Measurements from ENCODE around the gene SLC27A4. TPM values are rescaled to one million over a fixed set of nuclear protein-coding genes. Genes with fewer than 3 reads are reported as not detected.

Gene SLC27A4
- total and polyA plus RNA-seq, 4 donors = 6.8 to 29.7 (median 24.2) TPM

GRCh38 chr9:128344931-128345605, 4.7 kb downstream of the SLC27A4 start:
- peaks cover 6 to 57% (median 15%) of the 10 kb centered on the region in 4 donors for H3K36me3 ChIP-seq (ENCODE audit: control insufficient read depth in 4 of 4, insufficient read depth in 4 of 4, low read length in 4 of 4)
- no peak overlapping the region for H3K9ac ChIP-seq (ENCODE audit: insufficient read depth in 1 of 2, low read length in 2 of 2)
- DNase-seq (no peak), ATAC-seq (ENCODE audit: insufficient read depth, low FRiP score) (no peak)
- TF ChIP-seq CTCF (IDR thresholded peaks at IDR 0.05; ENCODE audit: control extremely low read depth, extremely low read depth) = no peak
- WGBS, 2 donors = 95 to 98% methylated on average over 28 of the region's 28 CpGs
- H3K27me3 ChIP-seq (ENCODE audit: control insufficient read depth in 3 of 3, insufficient read depth in 3 of 3, low read length in 2 of 3) = no peaks in the 10 kb centered on the region
- peaks cover 0 to 7% (median 2%) of the 10 kb centered on the region in 5 donors for H3K4me1 ChIP-seq (ENCODE audit: control insufficient read depth in 5 of 5, insufficient read depth in 5 of 5, low read length in 5 of 5)
- no peaks in the 10 kb centered on the region for H3K9me3 ChIP-seq (ENCODE audit: control insufficient read depth in 4 of 4, insufficient read depth in 3 of 4, low read length in 3 of 4)
- no peak overlapping the region for H3K27ac ChIP-seq (ENCODE audit: low read depth in 1 of 2, low read length in 1 of 2)
- H3K4me3 ChIP-seq = no peak overlapping the region

- no peak overlapping the region for H3K27ac ChIP-seq (ENCODE audit: low read depth in 1 of 2, low read length in 1 of 2)
- H3K9me3 ChIP-seq (ENCODE audit: control insufficient read depth in 4 of 4, insufficient read depth in 3 of 4, low read length in 3 of 4) = no peaks in the 10 kb centered on the region
- no peaks in the 10 kb centered on the region for H3K27me3 ChIP-seq (ENCODE audit: control insufficient read depth in 3 of 3, insufficient read depth in 3 of 3, low read length in 2 of 3)
- DNase-seq = no peak
- peaks cover 6 to 64% (median 15%) of the 10 kb centered on the region in 4 donors for H3K36me3 ChIP-seq (ENCODE audit: control insufficient read depth in 4 of 4, insufficient read depth in 4 of 4, low read length in 4 of 4)
- 95 to 98% methylated on average over 2 of the region's 2 CpGs for WGBS, 2 donors
- H3K4me3 ChIP-seq = no peak overlapping the region
- H3K4me1 ChIP-seq (ENCODE audit: control insufficient read depth in 5 of 5, insufficient read depth in 5 of 5, low read length in 5 of 5) = no peaks in the 10 kb centered on the region
- no peak overlapping the region for H3K9ac ChIP-seq (ENCODE audit: insufficient read depth in 1 of 2, low read length in 2 of 2)
- ATAC-seq (ENCODE audit: insufficient read depth, low FRiP score) = no peak
- no peak for TF ChIP-seq CTCF (IDR thresholded peaks at IDR 0.05; ENCODE audit: control extremely low read depth, extremely low read depth)
Measured at GRCh38 chr9:128349125-128349524, 8.8 kb downstream of the SLC27A4 start.

GRCh38 chr9:128349772-128350171, 9.4 kb downstream of the SLC27A4 start:
- Histone ChIP-seq H3K27ac (ENCODE audit: low read depth in 1 of 2, low read length in 1 of 2) (no peak overlapping the region), H3K9ac (ENCODE audit: insufficient read depth in 1 of 2, low read length in 2 of 2) (no peak overlapping the region), H3K4me1 (ENCODE audit: control insufficient read depth in 5 of 5, insufficient read depth in 5 of 5, low read length in 5 of 5) (no peaks in the 10 kb centered on the region), H3K27me3 (ENCODE audit: control insufficient read depth in 3 of 3, insufficient read depth in 3 of 3, low read length in 2 of 3) (no peaks in the 10 kb centered on the region), H3K4me3 (no peak overlapping the region), H3K9me3 (ENCODE audit: control insufficient read depth in 4 of 4, insufficient read depth in 3 of 4, low read length in 3 of 4) (no peaks in the 10 kb centered on the region), H3K36me3 (ENCODE audit: control insufficient read depth in 4 of 4, insufficient read depth in 4 of 4, low read length in 4 of 4) (peaks cover 6 to 59% (median 13%) of the 10 kb centered on the region in 4 donors)
- no peak for TF ChIP-seq CTCF (IDR thresholded peaks at IDR 0.05; ENCODE audit: control extremely low read depth, extremely low read depth)
- no peak for ATAC-seq (ENCODE audit: insufficient read depth, low FRiP score)
- 94 to 95% methylated on average over 6 of the region's 6 CpGs for WGBS, 2 donors
- DNase-seq = no peak

- Histone ChIP-seq H3K9ac (ENCODE audit: insufficient read depth in 1 of 2, low read length in 2 of 2) (no peak overlapping the region), H3K4me3 (no peak overlapping the region), H3K27me3 (ENCODE audit: control insufficient read depth in 3 of 3, insufficient read depth in 3 of 3, low read length in 2 of 3) (no peaks in the 10 kb centered on the region), H3K36me3 (ENCODE audit: control insufficient read depth in 4 of 4, insufficient read depth in 4 of 4, low read length in 4 of 4) (peaks cover 0 to 28% (median 8%) of the 10 kb centered on the region in 4 donors), H3K27ac (ENCODE audit: low read depth in 1 of 2, low read length in 1 of 2) (no peak overlapping the region), H3K4me1 (ENCODE audit: control insufficient read depth in 5 of 5, insufficient read depth in 5 of 5, low read length in 5 of 5) (no peaks in the 10 kb centered on the region), H3K9me3 (ENCODE audit: control insufficient read depth in 4 of 4, insufficient read depth in 3 of 4, low read length in 3 of 4) (no peaks in the 10 kb centered on the region)
- WGBS, 2 donors = 97% methylated on average over 19 of the region's 19 CpGs
- ATAC-seq (ENCODE audit: insufficient read depth, low FRiP score) (no peak), DNase-seq (no peak)
- no peak for TF ChIP-seq CTCF (IDR thresholded peaks at IDR 0.05; ENCODE audit: control extremely low read depth, extremely low read depth)
Measured at GRCh38 chr9:128355451-128355850, 15.1 kb downstream of the SLC27A4 start.

All from lung (tissue), 12 donors.